Endothelial cell of hepatic sinusoid (primary cell): ENCODE results near the gene CHCHD3.

Experiments used
- in situ Hi-C: cut with HindIII; loops from 2 replicates; pipeline ENCODE4 v1.10.0; 2017; ENCODE audit warnings: low sequenced_read_pairs

CHCHD3 gene

DNA sequence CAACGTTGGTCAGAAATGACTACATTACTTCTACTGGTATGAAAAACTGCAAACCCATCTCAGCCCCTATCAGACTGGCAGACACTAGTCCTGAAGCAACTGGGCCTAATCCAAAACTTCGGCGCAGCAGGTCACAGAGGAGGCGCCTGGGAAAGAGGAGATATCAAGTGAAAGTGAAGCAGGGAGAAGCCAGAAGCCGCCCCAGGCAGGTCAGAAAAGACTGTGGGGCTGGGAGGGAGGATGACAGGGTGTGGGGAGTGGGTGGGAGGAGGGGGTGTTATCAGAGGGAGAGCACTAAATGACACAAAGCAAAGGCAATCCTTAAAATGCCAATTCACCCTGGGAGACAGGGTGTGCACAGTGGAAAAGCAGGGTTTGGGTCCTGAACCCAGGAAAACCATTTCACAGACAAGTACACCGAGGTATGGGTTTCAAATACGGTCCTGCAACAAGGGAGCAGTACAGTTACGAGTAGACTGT, 731 bp downstream of the CHCHD3 start:
- in situ Hi-C loops, result no loop called here

DNA sequence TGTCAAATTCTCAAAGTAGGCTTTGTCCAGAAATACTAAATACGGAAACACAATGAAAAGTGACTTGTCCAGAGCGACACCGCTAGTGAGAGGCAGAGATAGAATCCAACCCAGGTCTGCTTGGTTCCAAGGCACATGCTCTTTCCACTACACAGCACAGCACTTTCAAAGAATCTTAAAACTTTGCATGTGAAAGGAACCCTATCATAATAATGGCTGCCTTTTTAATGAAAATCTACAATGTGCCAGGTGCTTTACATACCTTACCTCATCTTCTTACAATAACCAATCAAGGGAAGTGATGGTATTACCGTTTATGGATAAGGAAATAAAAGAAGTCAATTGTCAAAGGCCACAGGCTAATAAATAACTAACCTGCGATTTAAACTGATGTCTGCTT, 2.6 kb downstream of the CHCHD3 start:
- in situ Hi-C loops, result no loop called here

DNA sequence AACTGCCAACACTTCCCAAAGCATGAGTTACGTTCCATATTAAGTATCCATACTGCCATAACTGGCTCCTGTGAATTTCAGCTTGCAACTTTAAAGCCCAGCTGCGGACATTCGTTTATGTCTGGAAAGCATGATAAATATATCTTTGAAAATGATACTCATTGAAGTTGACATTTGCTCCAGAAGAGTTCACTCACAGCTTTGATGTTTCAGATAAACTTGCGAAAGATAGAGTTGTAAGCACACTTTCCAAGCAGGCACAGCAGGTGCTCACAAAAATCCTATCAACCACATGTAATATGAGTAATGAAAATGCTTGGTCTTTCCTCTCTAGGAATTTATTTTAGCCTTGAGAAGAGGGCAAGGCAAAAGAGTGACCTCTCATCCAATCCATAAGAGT, 4.5 kb downstream of the CHCHD3 start:
- in situ Hi-C loops, result no loop called here

GRCh38 chr7:133076142-133076541, 5.7 kb downstream of the CHCHD3 start:
- in situ Hi-C loops, result no loop called here

DNA sequence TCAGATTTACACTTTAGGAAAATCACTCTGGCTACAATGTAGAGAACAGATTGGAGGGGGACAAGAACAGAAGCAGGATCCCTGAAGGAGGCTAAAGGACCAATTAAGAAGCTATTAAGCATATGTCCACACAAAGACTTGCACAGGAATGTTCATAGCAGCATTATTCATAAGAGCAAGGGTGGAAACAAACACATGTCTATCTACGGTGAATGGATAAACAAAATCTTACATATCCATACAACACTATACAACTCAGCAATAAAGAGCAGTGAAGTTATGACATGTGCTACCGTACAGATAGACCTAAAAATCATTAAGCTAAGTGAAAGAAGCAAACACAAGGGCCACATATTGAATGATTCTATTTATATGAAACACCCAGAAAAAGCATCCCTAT, 10.4 kb downstream of the CHCHD3 start:
- in situ Hi-C loops, result no loop called here

GRCh38 chr7:133070562-133070961, 11.3 kb downstream of the CHCHD3 start:
- in situ Hi-C loops, result no loop called here

DNA sequence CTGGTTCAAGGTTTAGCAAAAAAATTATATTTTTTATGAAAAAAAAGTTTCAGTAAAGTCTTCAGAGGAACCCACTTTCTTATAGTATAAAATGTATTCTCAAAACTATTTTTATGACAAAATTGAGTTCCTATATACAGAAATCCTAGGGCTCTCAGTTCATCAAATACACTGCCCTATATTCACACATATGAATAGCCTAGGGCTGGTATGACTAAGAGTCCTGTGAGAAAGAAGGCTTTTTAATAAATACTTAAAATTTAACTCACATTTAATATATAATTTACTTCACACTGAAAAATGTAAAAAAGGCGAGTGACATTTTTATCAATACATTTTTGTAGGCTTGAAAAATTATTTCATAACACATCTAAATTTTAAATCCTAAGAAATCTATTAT, 16.6 kb downstream of the CHCHD3 start:
- in situ Hi-C loops, result loop anchor here (5.0 kb wide), 1 partner anchor 62 kb away; no protein-coding TSS in a partner anchor

- in situ Hi-C loops, result no loop called here
These were observed 17.6 kb downstream of the CHCHD3 start for GRCh38 chr7:133064082-133064820.

- in situ Hi-C loops, result no loop called here
These were observed 20.1 kb downstream of the CHCHD3 start for GRCh38 chr7:133061792-133062191.

GRCh38 chr7:133061357-133061756, 20.5 kb downstream of the CHCHD3 start:
- in situ Hi-C loops, result no loop called here

GRCh38 chr7:133060004-133060403, 21.9 kb downstream of the CHCHD3 start:
- in situ Hi-C loops, result no loop called here

DNA sequence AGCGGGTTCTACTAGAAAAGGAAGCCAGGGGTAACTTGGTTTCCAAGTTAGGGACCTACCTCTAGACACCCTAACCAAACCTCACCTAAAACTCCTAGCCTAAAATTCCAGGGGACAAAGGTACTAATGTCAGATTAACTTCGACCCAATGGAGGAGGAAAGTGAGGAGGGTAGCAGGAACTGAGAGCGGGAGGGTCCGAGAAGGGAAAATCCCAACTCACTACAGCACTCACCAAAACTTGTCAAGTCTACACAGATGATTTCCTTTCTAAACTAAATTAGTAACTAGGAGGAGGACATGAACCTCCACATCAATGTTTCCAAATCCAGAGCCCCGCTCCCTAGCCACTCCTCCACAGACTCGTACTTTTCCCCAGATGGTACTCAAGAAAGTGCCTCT, 22.6 kb downstream of the CHCHD3 start:
- in situ Hi-C loops, result no loop called here

- in situ Hi-C loops, result no loop called here
These were observed 25.3 kb downstream of the CHCHD3 start for GRCh38 chr7:133056370-133057238.

- in situ Hi-C loops, result loop anchor here (5.0 kb wide), 1 partner anchor 62 kb away; no protein-coding TSS in a partner anchor
These were observed 27.6 kb downstream of the CHCHD3 start for GRCh38 chr7:133054162-133054840.

DNA sequence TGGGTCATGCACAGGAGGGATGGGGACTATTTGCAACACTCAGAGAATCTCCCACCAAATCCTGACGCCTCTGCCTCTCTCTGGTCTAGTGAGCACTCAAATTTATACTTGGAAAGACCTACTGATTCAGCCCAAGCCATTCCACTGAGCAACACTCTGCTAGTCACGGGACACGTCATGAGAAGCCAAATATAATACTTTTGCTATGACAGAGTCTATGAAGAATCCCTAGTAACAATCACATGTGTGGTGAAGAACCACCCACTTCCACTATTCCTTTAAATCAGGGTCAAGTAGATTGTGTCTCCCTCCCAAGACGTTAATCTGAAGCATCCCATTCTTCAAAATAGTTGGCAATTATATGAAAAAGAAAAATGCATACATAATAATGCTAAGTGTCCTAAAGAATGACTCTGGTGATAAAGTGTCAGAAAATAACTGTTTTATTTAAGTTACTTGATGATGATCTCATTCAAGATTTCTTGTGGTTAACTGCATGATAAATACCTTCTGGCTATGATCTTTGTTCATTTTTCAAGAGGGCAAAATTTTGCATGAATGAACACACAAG, 28.5 kb downstream of the CHCHD3 start:
- in situ Hi-C loops, result loop anchor here (5.0 kb wide), 1 partner anchor 61 kb away; no protein-coding TSS in a partner anchor

DNA sequence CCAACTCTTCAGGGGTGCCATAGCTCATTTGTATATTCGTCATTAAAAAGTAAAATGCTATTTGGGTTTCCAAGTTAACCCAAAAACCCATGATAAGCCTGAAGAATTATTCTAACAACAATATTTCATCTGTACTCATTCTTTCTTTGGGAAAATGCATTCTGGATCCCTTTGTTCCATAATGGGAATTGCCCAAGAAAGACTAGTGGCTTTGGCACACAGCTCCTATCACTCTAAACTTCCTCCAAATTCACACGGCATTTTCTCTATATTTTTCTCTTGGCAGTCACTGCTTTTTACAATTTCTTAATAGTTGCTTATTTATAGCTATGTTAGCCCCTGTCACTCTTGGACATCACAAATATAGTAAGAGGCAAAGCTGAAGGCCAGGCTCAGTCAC, 29.1 kb downstream of the CHCHD3 start:
- in situ Hi-C loops, result loop anchor here (5.0 kb wide), 1 partner anchor 61 kb away; no protein-coding TSS in a partner anchor

- in situ Hi-C loops, result loop anchor here (5.0 kb wide), 1 partner anchor 60 kb away; no protein-coding TSS in a partner anchor
These were observed 29.5 kb downstream of the CHCHD3 start for GRCh38 chr7:133052401-133052756.

DNA sequence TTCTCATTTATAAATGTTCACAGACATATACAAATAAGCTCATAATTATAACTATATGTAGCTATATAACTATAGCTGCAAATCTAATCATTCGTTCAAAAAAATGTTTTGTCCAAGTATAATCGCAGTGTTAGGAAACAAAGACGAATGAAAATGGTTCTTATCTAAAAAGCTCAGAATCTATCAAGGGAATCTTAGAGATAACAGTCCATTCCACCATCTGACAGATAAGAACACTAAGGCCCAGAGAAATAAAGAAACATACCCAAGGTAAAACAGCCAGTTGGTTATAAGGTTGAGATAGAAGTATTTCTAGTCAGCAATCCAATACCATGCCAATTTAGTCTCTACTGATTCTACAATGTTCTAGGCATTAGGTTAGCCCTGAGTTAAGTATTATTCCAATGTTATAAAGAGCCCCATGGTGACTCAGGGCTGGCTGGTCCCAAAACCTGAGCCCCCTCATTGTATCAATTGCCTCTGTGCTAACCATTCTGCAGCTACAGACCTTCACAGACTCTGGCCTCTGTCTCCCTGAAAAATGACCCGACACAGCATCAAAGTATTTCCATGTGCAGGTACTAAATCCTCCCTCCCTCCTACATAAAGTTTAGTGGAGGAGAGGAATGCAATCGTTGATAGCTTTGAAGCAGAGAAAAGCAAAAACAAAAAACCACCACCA, 30.0 kb downstream of the CHCHD3 start:
- in situ Hi-C loops, result loop anchor here (5.0 kb wide), 1 partner anchor 60 kb away; no protein-coding TSS in a partner anchor

GRCh38 chr7:133051066-133051465, 30.8 kb downstream of the CHCHD3 start:
- in situ Hi-C loops, result loop anchor here (5.0 kb wide), 1 partner anchor 59 kb away; no protein-coding TSS in a partner anchor
